ENCODE results near the gene SYTL3. TPM values are rescaled to one million over a fixed set of nuclear protein-coding genes. Genes with fewer than 3 reads are reported as not detected.

SYTL3 gene
- total and polyA plus RNA-seq, 9 of the 15 experiments (the other 6 are each of a cell fraction or from before 2014, with no cell fraction given): 0.04 to 0.46 (median 0.17) TPM; not detected in 1

- intact Hi-C loops (cut with micrococcal nuclease) (no loop called here), in situ Hi-C loops (cut with MboI) (no loop called here)
- ChIA-PET POLR2A (interaction anchor here (0.7 kb wide), 1 partner anchor 99 kb away, joined by 3 read pairs; no protein-coding TSS in a partner anchor), CTCF (ENCODE audit: low intra/inter-chr PET ratio) (no interaction called here)
- Histone ChIP-seq H3K27ac (ENCODE audit: extremely low read depth, low read depth, low read length) (no peak overlapping the region), H3K27me3 (ENCODE audit: control insufficient read depth in 2 of 2, insufficient read depth in 2 of 2, low read length in 2 of 2) (no peaks in the 10 kb centered on the region), H3K79me2 (ENCODE audit: control insufficient read depth, insufficient read depth, low read length) (peaks cover 7% of the 10 kb centered on the region; the same call in 2 of the 3 replicates), H3K4me3 (no peak overlapping the region), H4K20me1 (replicated peaks; ENCODE audit: control insufficient read depth, insufficient read depth, low read length) (peaks cover 21% of the 10 kb centered on the region), H3K9me3 (replicated peaks; ENCODE audit: control insufficient read depth, insufficient read depth, low read depth, low read length) (no peaks in the 10 kb centered on the region), H3K9me1 (ENCODE audit: control insufficient read depth, insufficient read depth, low read length) (no peaks in the 10 kb centered on the region), H3K4me2 (ENCODE audit: insufficient read depth, low read length) (no peak overlapping the region), H3K36me3 (ENCODE audit: control insufficient read depth, insufficient read depth, low read length) (peaks cover 76% of the 10 kb centered on the region), H3K4me1 (replicated peaks in 1 of 2; ENCODE audit: control insufficient read depth in 2 of 2, insufficient read depth in 2 of 2, low read length in 2 of 2) (peaks cover 14 to 20% of the 10 kb centered on the region in 2 experiments), H2AFZ (ENCODE audit: low read depth, low read length) (no peak overlapping the region), H3K9ac (ENCODE audit: insufficient read depth in 1 of 2, low read depth in 2 of 2, low read length in 2 of 2) (no peak overlapping the region)
- DNase-seq (ENCODE audit: extremely low read depth in 1 of 4, low spot score in 3 of 4) (no peak), FAIRE-seq (no peak), ATAC-seq (no peak)
- TF ChIP-seq STAG1 (CRISPR knock-in tag; IDR thresholded peaks at IDR 0.05; ENCODE audit: borderline replicate concordance): no peak
- no peak for TF ChIP-seq ZNF282 (CRISPR knock-in tag; IDR thresholded peaks at IDR 0.05)
- TF ChIP-seq KHSRP (IDR thresholded peaks at IDR 0.05): no peak
- TF ChIP-seq HIVEP1 (CRISPR knock-in tag; IDR thresholded peaks at IDR 0.05): no peak
- no peak for TF ChIP-seq TCF15 (CRISPR knock-in tag; IDR thresholded peaks at IDR 0.05)
- TF ChIP-seq HBP1 (CRISPR knock-in tag; IDR thresholded peaks at IDR 0.05): no peak
- TF ChIP-seq SMAD3 (CRISPR knock-in tag; conservative IDR thresholded peaks at IDR 0.05): no peak
- no peak for TF ChIP-seq GMEB1 (CRISPR knock-in tag; IDR thresholded peaks at IDR 0.05)
- no peak for TF ChIP-seq THRA (IDR thresholded peaks at IDR 0.05)
- no peak for TF ChIP-seq TCF7 (IDR thresholded peaks at IDR 0.05; ENCODE audit: borderline replicate concordance)
- no peak for TF ChIP-seq GTF3C2 (IDR thresholded peaks at IDR 0.05; ENCODE audit: borderline replicate concordance, extremely low read depth, insufficient read length)
- no peak for TF ChIP-seq NCOR1 (IDR thresholded peaks at IDR 0.05)
- no TSS peak for BruUV-seq (replicated peaks)
- WGBS (ENCODE audit: insufficient coverage, low coverage, missing lambda C conversion rate): 92% methylated on average over 7 of the region's 7 CpGs
Observed at GRCh38 chr6:158635427-158636073, 14.3 kb upstream of the SYTL3 start.

All from K562 (cell line).